ENCODE measurements around the gene STYXL1. TPM values are rescaled to one million over a fixed set of nuclear protein-coding genes. Genes with fewer than 3 reads are reported as not detected.

STYXL1 gene
- total and polyA plus RNA-seq, 2 experiments from 2014 or later, result 42.5 to 54.7 TPM

DNA sequence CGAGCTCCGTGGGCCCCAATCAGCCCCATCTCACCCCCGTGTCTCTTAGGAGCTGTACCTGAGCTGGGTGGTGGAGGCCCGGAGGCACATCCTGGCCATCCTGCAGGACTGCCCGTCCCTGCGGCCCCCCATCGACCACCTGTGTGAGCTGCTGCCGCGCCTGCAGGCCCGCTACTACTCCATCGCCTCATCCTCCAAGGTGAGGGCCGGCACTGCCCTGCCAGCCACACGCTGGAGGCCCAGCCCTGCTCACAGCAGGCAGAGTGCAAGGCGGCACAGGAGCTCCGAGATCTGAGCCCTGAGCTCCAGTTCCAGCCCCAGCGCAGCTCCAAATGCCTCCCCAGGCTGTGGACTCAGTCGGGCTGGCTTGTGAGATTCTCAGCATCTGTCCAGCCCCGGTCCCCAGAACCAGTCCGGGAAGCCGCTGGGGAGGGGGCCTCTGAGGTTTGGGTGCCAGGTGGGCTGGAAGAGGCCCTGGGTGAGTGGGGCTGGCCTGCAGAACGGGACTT, 62.7 kb downstream of the STYXL1 start:
- Histone ChIP-seq H4K20me1 (ENCODE audit: insufficient read depth) (no peaks in the 10 kb centered on the region), H3K79me2 (ENCODE audit: insufficient read depth) (no peaks in the 10 kb centered on the region), H2AFZ (no peak overlapping the region), H3K4me3 (no peak overlapping the region), H3K36me3 (ENCODE audit: low read depth) (no peaks in the 10 kb centered on the region), H3K27ac (no peak overlapping the region), H3K9ac (no peak overlapping the region), H3K9me2 (ENCODE audit: insufficient read depth) (no peaks in the 10 kb centered on the region), H3K9me3 (ENCODE audit: low read depth) (no peaks in the 10 kb centered on the region), H3K27me3 (replicated peaks; ENCODE audit: insufficient read depth) (no peaks in the 10 kb centered on the region), H3K4me2 (ENCODE audit: unreplicated experiment) (no peak overlapping the region), H3K4me1 (ENCODE audit: insufficient read depth) (no peaks in the 10 kb centered on the region), H3F3A (ENCODE audit: insufficient read depth) (no peaks in the 10 kb centered on the region)
- WGBS, 2 experiments (ENCODE audit: low coverage in 1 of 2, low lambda C conversion rate in 2 of 2, missing lambda C conversion rate in 2 of 2), result 83 to 85% methylated on average over 18 to 19 of the region's 21 CpGs
- no peak for DNase-seq
- TF ChIP-seq EZH2 (IDR thresholded peaks at IDR 0.05; ENCODE audit: insufficient read depth, poor library complexity, severe bottlenecking), result no peak
- no peak for TF ChIP-seq EZH2phosphoT487 (IDR thresholded peaks at IDR 0.05; ENCODE audit: insufficient read depth, low read depth)
- in situ Hi-C loops (cut with MboI), result no loop called here

DNA sequence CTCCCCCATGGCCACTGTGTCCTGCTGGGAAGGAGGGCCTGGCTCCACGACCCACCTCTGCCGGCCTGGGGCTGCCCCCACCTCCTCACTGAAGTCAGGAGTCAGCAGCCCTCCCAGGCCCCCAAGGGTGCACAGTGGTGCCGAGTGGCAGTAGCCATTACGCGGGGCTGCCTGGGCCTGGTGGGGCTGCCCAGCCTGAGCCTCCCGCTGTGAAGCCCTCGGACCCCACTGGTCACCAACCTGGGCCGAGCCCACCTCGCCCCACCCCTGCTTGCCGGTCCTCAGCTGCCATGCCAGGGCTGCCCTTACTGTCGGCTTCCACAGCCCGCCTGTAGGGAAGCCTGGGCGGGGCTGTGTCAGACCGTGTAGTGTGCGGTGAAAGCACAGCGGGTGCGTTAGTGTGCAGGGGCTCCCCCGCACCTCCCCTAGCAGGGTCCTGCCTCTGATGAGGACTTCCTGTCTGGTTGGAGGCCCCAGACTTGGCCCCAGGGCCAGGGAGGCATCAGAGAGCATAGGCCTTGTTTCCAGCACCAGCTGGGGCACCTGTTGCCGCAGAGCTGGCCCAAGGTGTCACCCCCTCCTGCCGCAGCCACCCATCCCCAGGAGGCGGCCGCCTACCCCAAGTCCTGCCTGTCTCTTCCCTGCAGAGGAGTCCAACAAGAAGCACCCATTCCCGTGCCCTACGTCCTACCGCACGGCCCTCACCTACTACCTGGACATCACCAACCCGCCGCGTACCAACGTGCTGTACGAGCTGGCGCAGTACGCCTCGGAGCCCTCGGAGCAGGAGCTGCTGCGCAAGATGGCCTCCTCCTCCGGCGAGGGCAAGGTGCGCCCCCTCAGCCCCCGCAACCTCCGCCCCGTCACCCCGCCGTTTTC, 63.4 kb downstream of the STYXL1 start:
- no peaks in the 10 kb centered on the region for H3K9me3 ChIP-seq (ENCODE audit: low read depth)
- TF ChIP-seq EZH2phosphoT487 (IDR thresholded peaks at IDR 0.05; ENCODE audit: insufficient read depth, low read depth), result no peak
- no peak for TF ChIP-seq EZH2 (IDR thresholded peaks at IDR 0.05; ENCODE audit: insufficient read depth, poor library complexity, severe bottlenecking)
- H4K20me1 ChIP-seq (ENCODE audit: insufficient read depth), result no peaks in the 10 kb centered on the region
- no peaks in the 10 kb centered on the region for H3K27me3 ChIP-seq (replicated peaks; ENCODE audit: insufficient read depth)
- no peak overlapping the region for H3K9ac ChIP-seq
- in situ Hi-C loops (cut with MboI), result no loop called here
- H3K27ac ChIP-seq, result no peak overlapping the region
- no peak overlapping the region for H3K4me2 ChIP-seq (ENCODE audit: unreplicated experiment)
- H3K4me3 ChIP-seq, result no peak overlapping the region
- WGBS, 2 experiments (ENCODE audit: low coverage in 1 of 2, low lambda C conversion rate in 2 of 2, missing lambda C conversion rate in 2 of 2), result 92 to 93% methylated on average over 32 to 43 of the region's 44 CpGs
- H3K9me2 ChIP-seq (ENCODE audit: insufficient read depth), result no peaks in the 10 kb centered on the region
- H2AFZ ChIP-seq, result no peak overlapping the region
- H3K4me1 ChIP-seq (ENCODE audit: insufficient read depth), result no peaks in the 10 kb centered on the region
- no peaks in the 10 kb centered on the region for H3K79me2 ChIP-seq (ENCODE audit: insufficient read depth)
- H3F3A ChIP-seq (ENCODE audit: insufficient read depth), result no peaks in the 10 kb centered on the region
- no peaks in the 10 kb centered on the region for H3K36me3 ChIP-seq (ENCODE audit: low read depth)
- no peak for DNase-seq

GRCh38 chr7:75983471-75984129, 64.2 kb downstream of the STYXL1 start:
- in situ Hi-C loops (cut with MboI), result no loop called here
- Histone ChIP-seq H3F3A (ENCODE audit: insufficient read depth) (no peaks in the 10 kb centered on the region), H3K27ac (no peak overlapping the region), H3K4me2 (ENCODE audit: unreplicated experiment) (no peak overlapping the region), H3K4me3 (no peak overlapping the region), H4K20me1 (ENCODE audit: insufficient read depth) (no peaks in the 10 kb centered on the region), H3K4me1 (ENCODE audit: insufficient read depth) (no peaks in the 10 kb centered on the region), H2AFZ (no peak overlapping the region), H3K27me3 (replicated peaks; ENCODE audit: insufficient read depth) (no peaks in the 10 kb centered on the region), H3K9me2 (ENCODE audit: insufficient read depth) (no peaks in the 10 kb centered on the region), H3K9me3 (ENCODE audit: low read depth) (no peaks in the 10 kb centered on the region), H3K9ac (no peak overlapping the region), H3K79me2 (ENCODE audit: insufficient read depth) (no peaks in the 10 kb centered on the region), H3K36me3 (ENCODE audit: low read depth) (no peaks in the 10 kb centered on the region)
- 90% methylated on average over 26 of the region's 26 CpGs for WGBS, 2 experiments (ENCODE audit: low coverage in 1 of 2, low lambda C conversion rate in 2 of 2, missing lambda C conversion rate in 2 of 2)
- DNase-seq, result no peak
- no peak for TF ChIP-seq EZH2phosphoT487 (IDR thresholded peaks at IDR 0.05; ENCODE audit: insufficient read depth, low read depth)
- no peak for TF ChIP-seq EZH2 (IDR thresholded peaks at IDR 0.05; ENCODE audit: insufficient read depth, poor library complexity, severe bottlenecking)

DNA sequence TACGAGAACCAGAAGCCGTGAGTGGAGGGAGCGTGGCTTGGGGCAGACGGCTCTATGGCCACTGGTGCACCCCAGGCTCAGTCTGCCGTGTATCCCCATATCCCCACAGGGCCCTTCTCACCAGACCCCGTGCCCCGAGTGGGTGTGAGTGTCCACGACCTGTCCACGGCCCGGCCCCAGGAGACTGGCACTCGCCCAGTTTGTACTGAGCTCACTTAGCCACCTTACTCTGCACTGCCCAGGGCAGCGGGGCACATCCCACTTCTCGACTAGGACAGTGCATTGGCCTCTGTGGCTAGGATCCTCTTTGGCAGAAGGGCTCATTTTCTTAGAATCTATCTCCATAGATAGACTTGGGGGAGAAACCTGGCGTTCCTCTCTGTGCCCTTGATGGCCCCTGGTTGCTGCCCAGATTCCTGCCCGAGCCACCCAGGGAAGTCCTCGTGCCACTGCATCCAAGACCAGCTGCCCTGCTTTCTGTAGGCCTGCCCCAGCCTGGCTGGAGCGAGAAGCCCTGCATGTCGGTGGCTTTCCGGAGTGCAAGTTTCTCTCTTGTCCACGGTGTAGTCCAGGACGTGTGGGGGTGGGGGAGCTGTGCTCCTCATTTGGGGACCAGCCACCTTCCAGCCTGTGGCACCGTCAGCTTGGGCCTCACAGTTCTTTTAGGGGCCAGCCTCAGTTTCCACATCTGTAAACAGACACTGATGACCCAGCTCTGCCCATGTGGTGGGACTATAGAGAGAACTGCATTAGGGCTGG, 65.3 kb downstream of the STYXL1 start:
- WGBS, 2 experiments (ENCODE audit: low coverage in 1 of 2, low lambda C conversion rate in 2 of 2, missing lambda C conversion rate in 2 of 2), result 83 to 85% methylated on average over 22 of the region's 22 CpGs
- Histone ChIP-seq H3K4me2 (ENCODE audit: unreplicated experiment) (no peak overlapping the region), H3K27ac (no peak overlapping the region), H3K36me3 (ENCODE audit: low read depth) (no peaks in the 10 kb centered on the region), H3K79me2 (ENCODE audit: insufficient read depth) (no peaks in the 10 kb centered on the region), H3K4me3 (no peak overlapping the region), H2AFZ (no peak overlapping the region), H3K4me1 (ENCODE audit: insufficient read depth) (no peaks in the 10 kb centered on the region), H3F3A (ENCODE audit: insufficient read depth) (no peaks in the 10 kb centered on the region), H3K9me3 (ENCODE audit: low read depth) (no peaks in the 10 kb centered on the region), H4K20me1 (ENCODE audit: insufficient read depth) (no peaks in the 10 kb centered on the region), H3K27me3 (replicated peaks; ENCODE audit: insufficient read depth) (no peaks in the 10 kb centered on the region), H3K9ac (no peak overlapping the region), H3K9me2 (ENCODE audit: insufficient read depth) (no peaks in the 10 kb centered on the region)
- no peak for DNase-seq
- in situ Hi-C loops (cut with MboI), result no loop called here
- TF ChIP-seq EZH2phosphoT487 (IDR thresholded peaks at IDR 0.05; ENCODE audit: insufficient read depth, low read depth) (no peak), EZH2 (IDR thresholded peaks at IDR 0.05; ENCODE audit: insufficient read depth, poor library complexity, severe bottlenecking) (no peak)

Measured in GM23248 (cell line).